GM12865 (cell line): ENCODE results near the gene CDC42BPA.

ENCODE experiments used
- DNase-seq: peaks from one replicate; pipeline ENCODE4 v3.0.0; 2010; ENCODE audit warnings: low read depth
- H3K4me3 ChIP-seq: 2 replicates; pipeline ENCODE4 v1.5.1; 2011; ENCODE audit warnings: mild to moderate bottlenecking, low read depth, low read length, control low read depth
- CTCF ChIP-seq: IDR thresholded peaks from 2 replicates; pipeline ENCODE4 v1.5.1; 2011; ENCODE audit warnings: low read length, control low read depth, low read depth, inconsistent platforms; ENCODE audit not compliant: insufficient read depth; ENCODE audit errors: missing control alignments

CDC42BPA gene

GRCh38 chr1:227268943-227269342, 49.3 kb downstream of the CDC42BPA start:
- no peak for DNase-seq
- no peak for TF ChIP-seq CTCF
- H3K4me3 ChIP-seq, result no peak overlapping the region

GRCh38 chr1:227265891-227266290, 52.4 kb downstream of the CDC42BPA start:
- no peak for DNase-seq
- no peak overlapping the region for H3K4me3 ChIP-seq
- no peak for TF ChIP-seq CTCF

DNA sequence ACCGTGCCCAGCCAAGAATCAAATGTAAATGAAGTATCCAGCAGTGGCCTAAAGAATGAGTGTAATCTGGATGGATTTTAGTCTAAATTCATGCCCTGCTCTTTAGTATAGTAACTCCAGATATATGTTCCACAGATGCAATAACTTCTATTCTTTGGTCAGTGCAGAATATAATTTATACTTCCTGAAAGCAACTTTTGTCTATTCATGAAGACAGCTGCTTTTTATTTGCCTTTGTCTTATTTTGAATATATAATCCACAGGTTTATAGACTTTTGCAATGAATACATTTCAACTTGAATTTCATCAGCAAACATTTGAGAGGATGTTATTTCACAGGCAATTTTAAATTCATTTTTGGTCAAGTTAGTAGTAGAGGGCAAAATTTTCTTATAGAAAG, 54.4 kb downstream of the CDC42BPA start:
- no peak overlapping the region for H3K4me3 ChIP-seq
- no peak for DNase-seq
- TF ChIP-seq CTCF, result no peak

DNA sequence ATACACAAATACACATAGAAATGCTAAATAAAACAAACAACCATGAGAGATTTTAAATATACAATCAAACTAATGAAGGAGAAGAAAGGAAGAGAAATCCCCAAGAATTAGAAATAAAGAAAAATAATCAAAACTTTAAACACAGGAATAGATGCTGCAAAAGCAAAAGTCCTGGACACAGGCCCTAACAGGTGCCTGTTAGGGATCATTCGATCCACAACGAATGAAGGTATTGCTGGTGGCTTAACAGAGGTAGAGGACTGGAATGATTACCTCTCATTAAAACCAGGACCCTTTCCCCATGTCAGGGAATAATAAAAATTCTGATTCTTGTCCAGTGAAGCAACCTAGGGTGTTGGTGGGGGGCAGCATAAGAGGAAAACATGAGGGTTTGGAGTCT, 56.8 kb downstream of the CDC42BPA start:
- H3K4me3 ChIP-seq, result no peak overlapping the region
- no peak for DNase-seq
- TF ChIP-seq CTCF, result no peak

DNA sequence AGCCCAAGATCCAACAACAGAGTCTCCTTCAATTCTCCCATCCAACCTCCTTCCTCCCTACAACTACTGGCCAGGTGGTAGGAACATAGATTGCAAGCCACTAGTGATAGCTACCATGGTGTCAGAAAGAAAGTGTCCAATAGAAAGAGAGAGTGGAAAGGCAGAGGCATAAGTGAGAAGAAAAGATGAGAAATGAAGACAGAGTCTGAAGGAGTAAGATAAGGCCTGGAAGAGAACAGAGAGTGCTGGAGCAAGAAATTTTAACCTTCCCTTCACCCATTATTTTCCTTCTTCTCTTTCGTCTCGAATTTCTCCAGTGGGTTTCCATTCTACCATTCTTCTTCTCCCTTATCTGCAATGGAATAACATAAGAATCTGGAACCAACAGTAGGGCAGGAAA, 57.9 kb downstream of the CDC42BPA start:
- TF ChIP-seq CTCF, result no peak
- no peak overlapping the region for H3K4me3 ChIP-seq
- DNase-seq, result no peak

GRCh38 chr1:227257964-227258363, 60.3 kb downstream of the CDC42BPA start:
- DNase-seq, result no peak
- H3K4me3 ChIP-seq, result no peak overlapping the region
- TF ChIP-seq CTCF, result no peak

GRCh38 chr1:227255086-227255732, 63.1 kb downstream of the CDC42BPA start:
- DNase-seq, result no peak
- TF ChIP-seq CTCF, result no peak
- H3K4me3 ChIP-seq, result no peak overlapping the region
